ENCODE measurements around the gene LIMS2. TPM values are rescaled to one million over a fixed set of nuclear protein-coding genes. Genes with fewer than 3 reads are reported as not detected.

The LIMS2 gene
- total and polyA plus RNA-seq, 2 experiments from 2014 or later = 1.6 to 3.5 TPM

- TF ChIP-seq STAT1 (IDR thresholded peaks at IDR 0.05; ENCODE audit: unreplicated experiment) (no peak), ZNF114 (CRISPR knock-in tag; IDR thresholded peaks at IDR 0.05) (no peak), REST (IDR thresholded peaks at IDR 0.05; ENCODE audit: unreplicated experiment) (no peak), JUNB (IDR thresholded peaks at IDR 0.05; ENCODE audit: unreplicated experiment) (no peak), EZH2phosphoT487 (IDR thresholded peaks at IDR 0.05; ENCODE audit: unreplicated experiment) (no peak), POLR2AphosphoS5 (IDR thresholded peaks at IDR 0.05; ENCODE audit: low read depth) (no peak), NANOG (IDR thresholded peaks at IDR 0.05; ENCODE audit: borderline replicate concordance) (no peak)
- TF ChIP-seq, protein P1, sequence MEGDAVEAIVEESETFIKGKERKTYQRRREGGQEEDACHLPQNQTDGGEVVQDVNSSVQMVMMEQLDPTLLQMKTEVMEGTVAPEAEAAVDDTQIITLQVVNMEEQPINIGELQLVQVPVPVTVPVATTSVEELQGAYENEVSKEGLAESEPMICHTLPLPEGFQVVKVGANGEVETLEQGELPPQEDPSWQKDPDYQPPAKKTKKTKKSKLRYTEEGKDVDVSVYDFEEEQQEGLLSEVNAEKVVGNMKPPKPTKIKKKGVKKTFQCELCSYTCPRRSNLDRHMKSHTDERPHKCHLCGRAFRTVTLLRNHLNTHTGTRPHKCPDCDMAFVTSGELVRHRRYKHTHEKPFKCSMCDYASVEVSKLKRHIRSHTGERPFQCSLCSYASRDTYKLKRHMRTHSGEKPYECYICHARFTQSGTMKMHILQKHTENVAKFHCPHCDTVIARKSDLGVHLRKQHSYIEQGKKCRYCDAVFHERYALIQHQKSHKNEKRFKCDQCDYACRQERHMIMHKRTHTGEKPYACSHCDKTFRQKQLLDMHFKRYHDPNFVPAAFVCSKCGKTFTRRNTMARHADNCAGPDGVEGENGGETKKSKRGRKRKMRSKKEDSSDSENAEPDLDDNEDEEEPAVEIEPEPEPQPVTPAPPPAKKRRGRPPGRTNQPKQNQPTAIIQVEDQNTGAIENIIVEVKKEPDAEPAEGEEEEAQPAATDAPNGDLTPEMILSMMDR (conservative IDR thresholded peaks at IDR 0.05; ENCODE audit: low read depth in 2 of 2) = no peak
Observed at GRCh38 chr2:127597984-127598380, 77.3 kb downstream of the LIMS2 start (continued).

DNA sequence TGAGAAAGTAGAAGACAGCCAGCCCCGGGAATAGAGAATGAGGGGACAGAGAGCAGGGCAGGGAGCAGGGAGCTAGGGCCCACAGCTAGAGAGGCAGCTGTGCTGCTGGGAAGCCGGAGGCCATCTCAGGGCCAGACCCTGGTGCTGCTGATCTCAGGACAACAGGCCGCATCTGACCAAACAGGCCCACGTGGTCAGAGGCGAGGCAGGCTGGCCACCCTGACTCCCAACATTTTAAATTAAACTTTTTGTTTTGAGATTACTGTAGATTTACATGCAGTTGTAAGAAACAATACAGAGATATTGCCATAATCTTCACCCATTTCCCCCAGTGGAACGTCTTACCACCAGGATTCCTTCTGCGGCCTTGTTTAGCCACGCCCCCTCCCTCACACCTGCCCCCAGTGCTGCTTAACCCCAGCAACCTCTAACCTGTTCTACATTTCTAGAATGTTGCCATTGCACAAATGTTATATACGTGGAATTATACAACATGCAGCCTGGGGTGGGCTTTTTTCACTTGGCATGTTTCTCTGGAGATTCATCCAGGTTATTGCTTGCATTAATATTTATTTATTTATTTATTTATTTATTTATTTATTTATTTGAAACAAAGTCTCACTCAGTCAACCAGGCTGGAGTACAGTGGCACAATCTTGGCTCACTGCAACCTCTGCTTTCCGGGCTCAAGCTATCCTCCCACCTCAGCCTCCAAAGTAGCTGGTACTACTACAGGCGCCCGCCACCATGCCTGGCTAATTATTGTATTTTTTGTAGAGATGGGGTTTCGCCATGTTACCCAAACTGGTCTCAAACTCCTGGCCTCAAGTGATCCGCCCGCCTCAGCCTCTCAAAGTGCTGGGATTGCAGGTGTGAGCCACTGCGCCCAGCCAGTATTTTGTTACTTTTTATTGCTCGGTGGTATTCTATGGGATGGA, 78.0 kb downstream of the LIMS2 start:
- Histone ChIP-seq H3K79me2 (replicated peaks; ENCODE audit: insufficient read depth) (no peaks in the 10 kb centered on the region), H3K4me2 (no peak overlapping the region), H3F3A (replicated peaks; ENCODE audit: low read depth) (no peaks in the 10 kb centered on the region), H3K27ac (ENCODE audit: low read depth) (no peak overlapping the region), H3K9me2 (ENCODE audit: insufficient read depth) (no peaks in the 10 kb centered on the region), H4K20me1 (replicated peaks; ENCODE audit: insufficient read depth) (no peaks in the 10 kb centered on the region), H2AFZ (peak overlapping the region; percentile 28; the same call in 1 of the 2 replicates), H3K4me3 (no peak overlapping the region), H3K27me3 (ENCODE audit: insufficient read depth) (no peaks in the 10 kb centered on the region), H3K36me3 (ENCODE audit: insufficient read depth) (no peaks in the 10 kb centered on the region), H3K4me1 (ENCODE audit: insufficient read depth) (no peaks in the 10 kb centered on the region)
- DNase-seq (ENCODE audit: low spot score) = no peak
- no peaks in the 10 kb centered on the region for H3K9me3 Mint-ChIP-seq
- no peaks in the 10 kb centered on the region for H3K4me1 Mint-ChIP-seq
- no peak overlapping the region for H3K27ac Mint-ChIP-seq
- no peak overlapping the region for H3K4me3 Mint-ChIP-seq
- peaks cover 2% of the 10 kb centered on the region for H3K27me3 Mint-ChIP-seq (ENCODE audit: insufficient read depth, low read depth, poor library complexity)
- H3K36me3 Mint-ChIP-seq (ENCODE audit: low read depth) = no peaks in the 10 kb centered on the region
- no peak; the same call in 2 of the 3 replicates for ATAC-seq
- TF ChIP-seq CREB1 (CRISPR knock-in tag; IDR thresholded peaks at IDR 0.05; ENCODE audit: low read depth) (no peak), STAT1 (IDR thresholded peaks at IDR 0.05; ENCODE audit: unreplicated experiment) (no peak), EZH2 (IDR thresholded peaks at IDR 0.05; ENCODE audit: low read depth, unreplicated experiment) (no peak), REST (IDR thresholded peaks at IDR 0.05; ENCODE audit: unreplicated experiment) (no peak), JUNB (IDR thresholded peaks at IDR 0.05; ENCODE audit: unreplicated experiment) (no peak)
